K562 (cell line): Measurements from ENCODE around the gene EML3. TPM values are rescaled to one million over a fixed set of nuclear protein-coding genes. Genes with fewer than 3 reads are reported as not detected.

Experiments used
- BCOR ChIP-seq: fragments of 450-650 bp; IDR thresholded peaks from 2 replicates; pipeline ENCODE4 v1.6.1; 2016
- CHD1 ChIP-seq: fragments of 200-600 bp; sonication (generic); IDR thresholded peaks from one replicate; pipeline ENCODE4 v1.6.1; 2012; ENCODE audit warnings: mild to moderate bottlenecking, moderate library complexity, low read length, inconsistent platforms
- E2F3 ChIP-seq: fragments of 250-450 bp; sonication (Bioruptor Pico); IDR thresholded peaks from 2 replicates; pipeline ENCODE4 v1.4.0; 2020; ENCODE audit warnings: mild to moderate bottlenecking
- FOXK1 ChIP-seq: sonication (generic); formaldehyde crosslinking; IDR thresholded peaks from 2 replicates; pipeline ENCODE4 v1.8.0; 2022; ENCODE audit warnings: missing genetic modification reagents, mild to moderate bottlenecking, borderline replicate concordance
- GABPA ChIP-seq: fragments of 200-800 bp; sonication (Bioruptor generic); conservative IDR thresholded peaks from 2 replicates; pipeline ENCODE4 v1.6.1; 2016; ENCODE audit warnings: low read depth, missing genetic modification characterization, missing compliant biosample characterization
- IFI16 ChIP-seq: fragments of 250-450 bp; sonication (Bioruptor Pico); IDR thresholded peaks from 2 replicates; pipeline ENCODE4 v2.1.2; 2022; ENCODE audit warnings: mild to moderate bottlenecking, inconsistent platforms
- NEUROD1 ChIP-seq: fragments of 150-350 bp; IDR thresholded peaks from 2 replicates; pipeline ENCODE4 v1.6.1; 2014; ENCODE audit warnings: borderline replicate concordance, low read length, low read depth; ENCODE audit not compliant: partially characterized antibody
- NFE2L1 ChIP-seq: fragments of 450-650 bp; IDR thresholded peaks from 2 replicates; pipeline ENCODE4 v1.6.1; 2016; ENCODE audit warnings: missing genetic modification characterization, low read depth, mild to moderate bottlenecking, missing compliant biosample characterization, moderate library complexity, borderline replicate concordance
- PHB ChIP-seq: fragments of 250-450 bp; sonication (Bioruptor Pico); IDR thresholded peaks from 2 replicates; pipeline ENCODE4 v1.5.0; 2021
- PHB2 ChIP-seq: fragments of 450-650 bp; IDR thresholded peaks from 2 replicates; pipeline ENCODE4 v1.6.1; 2017; ENCODE audit warnings: low read depth
- SNRNP70 ChIP-seq: fragments of 200-400 bp; formaldehyde crosslinking; optimal IDR thresholded peaks from 2 replicates; pipeline ENCODE3; 2017; ENCODE audit warnings: low read depth, low read length
- SRSF3 ChIP-seq: fragments of 200-400 bp; formaldehyde crosslinking; IDR thresholded peaks from 2 replicates; pipeline ENCODE4 v1.6.1; 2016; ENCODE audit warnings: mild to moderate bottlenecking, low read length, moderate library complexity; ENCODE audit not compliant: insufficient read depth
- ZKSCAN3 ChIP-seq: fragments of 250-450 bp; sonication (Bioruptor Pico); IDR thresholded peaks from 2 replicates; pipeline ENCODE4 v1.4.0; 2020
- ZNF764 ChIP-seq: fragments of 250-450 bp; sonication (Bioruptor Pico); IDR thresholded peaks from 2 replicates; pipeline ENCODE4 v1.4.0; 2020; ENCODE audit warnings: low read depth, mild to moderate bottlenecking, moderate library complexity
- polyA plus RNA-seq, 8 experiments: library from polyadenylated mRNA; depleted of rRNA in 4 of 8; stranded (reverse) in 5 of 8; unstranded in 3 of 8; fragments of >200 nt; fragmentation: Nextera tagmentation in 2 of 8; fragmentation: Illumina TruSeq in 1 of 8; extraction: Ambion mirVana in 2 of 8; extraction: Trizol in 1 of 8; gene quantifications; 2 replicates each; pipeline versions ENCODE4 v1.2.1 to v1.2.3, GENCODE V29; 2011 to 2014; ENCODE audit warnings: inconsistent platforms in 1 of 8, missing spikeins in 1 of 8
- total RNA-seq, 7 experiments: library from RNA; depleted of rRNA in 6 of 7; stranded (reverse); fragments of >200 nt in 6 of 7; fragmentation: Illumina TruSeq in 2 of 7; extraction: Trizol in 2 of 7; gene quantifications; 2 replicates each; pipeline versions ENCODE4 v1.2.1 to v1.2.3, GENCODE V29; 2011 to 2021; ENCODE audit warnings: low replicate concordance in 1 of 7
- TF ChIP-seq, protein P1 (sequence below), 2 experiments: fragments of 200-800 bp in 1 of 2; sonication (Bioruptor generic) in 1 of 2; sonication (generic) in 1 of 2; formaldehyde crosslinking in 1 of 2; IDR thresholded peaks in 1 of 2; conservative IDR thresholded peaks in 1 of 2; 2 replicates each; pipeline versions ENCODE4 v1.5.0 to v1.6.1; 2016 to 2020; ENCODE audit warnings: missing compliant biosample characterization in 1 of 2, missing genetic modification characterization in 1 of 2, missing genetic modification reagents in 1 of 2
- TF ChIP-seq, protein P2 (sequence below): fragments of 450-650 bp; IDR thresholded peaks from 2 replicates; pipeline ENCODE4 v1.6.1; 2018; ENCODE audit warnings: mild to moderate bottlenecking, low read depth; ENCODE audit not compliant: partially characterized antibody
- TF ChIP-seq, protein P3 (sequence below), 2 experiments: fragments of 450-650 bp; IDR thresholded peaks; 2 replicates each; pipeline ENCODE4 v1.6.1; 2016; ENCODE audit warnings: mild to moderate bottlenecking in 2 of 2, borderline replicate concordance in 1 of 2, low read depth in 1 of 2, moderate library complexity in 1 of 2

Gene EML3
- total and polyA plus RNA-seq, 9 of the 15 experiments (the other 6 are each of a cell fraction or from before 2014, with no cell fraction given) = 0.32 to 90.5 (median 26.4) TPM

DNA sequence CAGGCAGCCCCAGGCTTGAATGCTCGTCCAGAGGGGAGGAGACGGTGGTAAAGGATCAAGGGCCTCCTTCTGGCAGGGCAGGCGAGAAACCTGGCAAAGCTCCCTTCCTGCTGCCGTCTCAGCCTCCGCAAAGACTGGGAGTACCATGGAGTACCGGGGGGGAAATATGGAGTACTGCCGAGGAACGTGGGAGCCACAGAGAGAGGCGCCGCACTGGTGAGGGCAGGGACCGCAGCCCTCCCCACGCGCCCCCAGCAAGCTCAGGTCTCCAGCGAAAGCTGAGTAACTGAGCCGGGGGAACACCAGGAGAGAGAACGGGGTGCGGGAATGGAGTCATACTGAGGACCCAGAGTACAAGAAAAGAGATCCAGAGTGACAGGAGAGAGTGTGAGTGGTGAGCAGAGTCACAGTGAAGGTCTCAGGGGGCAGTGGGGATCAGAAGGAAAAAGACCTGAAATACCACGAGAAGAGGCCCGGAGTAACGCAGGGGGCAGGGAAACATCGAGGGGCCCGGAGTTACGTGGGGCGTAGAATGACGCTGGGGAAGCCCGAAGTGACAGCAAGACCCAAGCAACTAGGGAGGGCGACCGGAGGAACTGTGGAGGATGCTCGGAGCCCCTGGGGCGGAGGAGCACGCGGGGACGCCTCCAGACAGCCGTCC lies 740 bp downstream of the EML3 start (continued):
- TF ChIP-seq, protein P1, sequence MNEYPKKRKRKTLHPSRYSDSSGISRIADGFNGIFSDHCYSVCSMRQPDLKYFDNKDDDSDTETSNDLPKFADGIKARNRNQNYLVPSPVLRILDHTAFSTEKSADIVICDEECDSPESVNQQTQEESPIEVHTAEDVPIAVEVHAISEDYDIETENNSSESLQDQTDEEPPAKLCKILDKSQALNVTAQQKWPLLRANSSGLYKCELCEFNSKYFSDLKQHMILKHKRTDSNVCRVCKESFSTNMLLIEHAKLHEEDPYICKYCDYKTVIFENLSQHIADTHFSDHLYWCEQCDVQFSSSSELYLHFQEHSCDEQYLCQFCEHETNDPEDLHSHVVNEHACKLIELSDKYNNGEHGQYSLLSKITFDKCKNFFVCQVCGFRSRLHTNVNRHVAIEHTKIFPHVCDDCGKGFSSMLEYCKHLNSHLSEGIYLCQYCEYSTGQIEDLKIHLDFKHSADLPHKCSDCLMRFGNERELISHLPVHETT (CRISPR knock-in tag; conservative IDR thresholded peaks at IDR 0.05 in 1 of 2, IDR thresholded peaks at IDR 0.05 in 1 of 2) = no peak
- no peak for TF ChIP-seq IFI16 (CRISPR knock-in tag)
- no peak for TF ChIP-seq ZNF764
- no peak for TF ChIP-seq E2F3 (CRISPR knock-in tag)
- peak; percentile 93 for TF ChIP-seq BCOR
- TF ChIP-seq NEUROD1 = peak; percentile 14
- no peak for TF ChIP-seq PHB2
- no peak for TF ChIP-seq SRSF3
- TF ChIP-seq, protein P2, sequence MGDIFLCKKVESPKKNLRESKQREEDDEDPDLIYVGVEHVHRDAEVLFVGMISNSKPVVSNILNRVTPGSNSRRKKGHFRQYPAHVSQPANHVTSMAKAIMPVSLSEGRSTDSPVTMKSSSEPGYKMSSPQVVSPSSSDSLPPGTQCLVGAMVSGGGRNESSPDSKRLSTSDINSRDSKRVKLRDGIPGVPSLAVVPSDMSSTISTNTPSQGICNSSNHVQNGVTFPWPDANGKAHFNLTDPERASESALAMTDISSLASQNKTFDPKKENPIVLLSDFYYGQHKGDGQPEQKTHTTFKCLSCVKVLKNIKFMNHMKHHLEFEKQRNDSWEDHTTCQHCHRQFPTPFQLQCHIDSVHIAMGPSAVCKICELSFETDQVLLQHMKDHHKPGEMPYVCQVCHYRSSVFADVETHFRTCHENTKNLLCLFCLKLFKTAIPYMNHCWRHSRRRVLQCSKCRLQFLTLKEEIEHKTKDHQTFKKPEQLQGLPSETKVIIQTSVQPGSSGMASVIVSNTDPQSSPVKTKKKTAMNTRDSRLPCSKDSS = no peak
- no peak for TF ChIP-seq FOXK1 (CRISPR knock-in tag)
- TF ChIP-seq PHB (CRISPR knock-in tag) = no peak
- no peak for TF ChIP-seq CHD1
- TF ChIP-seq SNRNP70 = no peak
- TF ChIP-seq NFE2L1 (tag) = no peak
- no peak for TF ChIP-seq ZKSCAN3 (CRISPR knock-in tag)
- no peak for TF ChIP-seq GABPA
- TF ChIP-seq, protein P3, sequence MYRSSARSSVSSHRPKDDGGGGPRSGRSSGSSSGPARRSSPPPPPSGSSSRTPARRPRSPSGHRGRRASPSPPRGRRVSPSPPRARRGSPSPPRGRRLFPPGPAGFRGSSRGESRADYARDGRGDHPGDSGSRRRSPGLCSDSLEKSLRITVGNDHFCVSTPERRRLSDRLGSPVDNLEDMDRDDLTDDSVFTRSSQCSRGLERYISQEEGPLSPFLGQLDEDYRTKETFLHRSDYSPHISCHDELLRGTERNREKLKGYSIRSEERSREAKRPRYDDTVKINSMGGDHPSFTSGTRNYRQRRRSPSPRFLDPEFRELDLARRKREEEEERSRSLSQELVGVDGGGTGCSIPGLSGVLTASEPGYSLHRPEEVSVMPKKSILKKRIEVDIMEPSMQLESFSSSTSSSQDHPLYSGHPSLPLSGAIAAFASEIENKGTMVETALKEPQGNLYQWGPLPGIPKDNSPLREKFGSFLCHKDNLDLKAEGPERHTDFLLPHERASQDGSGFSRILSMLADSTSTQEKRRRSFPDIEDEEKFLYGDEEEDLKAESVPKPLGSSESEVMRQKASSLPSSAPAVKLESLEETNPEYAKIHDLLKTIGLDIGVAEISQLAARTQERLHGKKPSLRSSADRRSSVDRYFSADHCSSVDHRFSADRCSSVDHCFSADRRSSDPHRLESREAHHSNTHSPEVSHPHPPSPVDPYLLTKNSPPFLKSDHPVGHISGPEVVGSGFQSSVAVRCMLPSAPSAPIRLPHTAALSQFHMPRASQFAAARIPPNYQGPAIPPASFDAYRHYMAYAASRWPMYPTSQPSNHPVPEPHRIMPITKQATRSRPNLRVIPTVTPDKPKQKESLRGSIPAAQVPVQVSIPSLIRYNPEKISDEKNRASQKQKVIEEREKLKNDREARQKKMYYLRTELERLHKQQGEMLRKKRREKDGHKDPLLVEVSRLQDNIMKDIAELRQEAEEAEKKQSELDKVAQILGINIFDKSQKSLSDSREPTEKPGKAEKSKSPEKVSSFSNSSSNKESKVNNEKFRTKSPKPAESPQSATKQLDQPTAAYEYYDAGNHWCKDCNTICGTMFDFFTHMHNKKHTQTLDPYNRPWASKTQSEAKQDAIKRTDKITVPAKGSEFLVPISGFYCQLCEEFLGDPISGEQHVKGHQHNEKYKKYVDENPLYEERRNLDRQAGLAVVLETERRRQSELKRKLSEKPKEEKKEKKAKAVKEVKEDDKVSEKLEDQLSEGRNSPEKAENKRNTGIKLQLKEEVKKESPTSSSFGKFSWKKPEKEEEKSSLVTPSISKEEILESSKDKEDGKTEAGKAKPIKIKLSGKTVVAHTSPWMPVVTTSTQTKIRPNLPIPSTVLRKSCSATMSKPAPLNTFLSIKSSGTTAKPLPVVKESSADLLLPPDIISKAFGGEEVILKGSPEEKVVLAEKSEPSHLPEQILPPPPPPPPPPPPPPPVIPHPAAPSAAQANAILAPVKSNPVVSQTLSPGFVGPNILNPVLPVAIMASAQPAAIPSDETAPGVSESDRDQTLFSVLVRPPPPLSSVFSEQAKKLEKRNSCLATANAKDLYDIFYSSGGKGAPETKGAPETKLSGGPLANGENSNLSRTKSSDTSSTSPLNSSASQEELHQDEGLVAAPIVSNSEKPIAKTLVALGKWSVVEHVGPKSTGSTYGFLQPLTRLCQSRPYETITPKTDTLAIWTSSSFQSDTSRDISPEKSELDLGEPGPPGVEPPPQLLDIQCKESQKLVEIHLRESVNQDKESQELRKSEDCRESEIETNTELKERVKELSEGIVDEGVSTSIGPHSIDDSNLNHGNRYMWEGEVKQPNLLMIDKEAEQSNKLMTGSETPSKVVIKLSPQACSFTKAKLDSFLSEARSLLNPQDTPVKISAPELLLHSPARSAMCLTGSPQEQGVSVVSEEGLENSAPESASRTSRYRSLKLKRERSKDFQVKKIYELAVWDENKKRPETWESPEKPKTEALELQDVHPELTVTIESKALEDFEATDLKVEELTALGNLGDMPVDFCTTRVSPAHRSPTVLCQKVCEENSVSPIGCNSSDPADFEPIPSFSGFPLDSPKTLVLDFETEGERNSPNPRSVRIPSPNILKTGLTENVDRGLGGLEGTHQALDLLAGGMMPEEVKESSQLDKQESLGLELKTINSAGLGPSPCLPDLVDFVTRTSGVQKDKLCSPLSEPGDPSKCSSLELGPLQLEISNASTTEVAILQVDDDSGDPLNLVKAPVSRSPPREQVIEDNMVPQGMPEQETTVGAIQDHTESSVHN (IDR thresholded peaks at IDR 0.05; ENCODE audit: borderline replicate concordance in 1 of 2, low read depth in 1 of 2) = no peak
